Measurements from ENCODE around the gene OR2L5. TPM values are rescaled to one million over a fixed set of nuclear protein-coding genes. Genes with fewer than 3 reads are reported as not detected.

Gene OR2L5
- total RNA-seq, 4 donors from 2014 or later: not detected

- Histone ChIP-seq H3K36me3 (no peaks in the 10 kb centered on the region), H3K27ac (no peak within 1 kb of the TSS), H3K9me3 (peaks cover 0 to 24% (median 0%) of the 10 kb centered on the region in 3 donors), H3K4me3 (no peak within 1 kb of the TSS), H3K27me3 (no peaks in the 10 kb centered on the region), H3K4me1 (no peaks in the 10 kb centered on the region)
- TF ChIP-seq POLR2AphosphoS5 (IDR thresholded peaks at IDR 0.05) (no peak), EP300 (IDR thresholded peaks at IDR 0.05) (no peak), POLR2A (IDR thresholded peaks at IDR 0.05) (no peak), CTCF (IDR thresholded peaks at IDR 0.05) (no peak)
- no peak for ATAC-seq
- 29 to 44% methylated on average over 2 of the region's 2 CpGs for WGBS, 2 donors (ENCODE audit: low coverage in 1 of 2)
Measured at GRCh38 chr1:248029770-248030169, 16.3 kb downstream of the OR2L5 start, which contains the start of gene OR2L2. TSS of gene OR2L2 (plus strand) at chr1:248030070. CDS start at chr1:248038268, 8,198 bp downstream.

- 68 to 70% methylated on average over 5 of the region's 5 CpGs for WGBS, 2 donors (ENCODE audit: low coverage in 1 of 2)
Measured at GRCh38 chr1:248045209-248045608, 31.7 kb downstream of the OR2L5 start.

GRCh38 chr1:248046536-248046935 is 33.1 kb downstream of the OR2L5 start, which contains the start of gene OR2L3:
TSS of gene OR2L3 (plus strand) at chr1:248046836. CDS start at chr1:248060682, 13,846 bp downstream.
- Histone ChIP-seq H3K4me3 (no peak within 1 kb of the TSS), H3K27ac (no peak within 1 kb of the TSS), H3K27me3 (no peaks in the 10 kb centered on the region), H3K4me1 (no peaks in the 10 kb centered on the region), H3K9me3 (no peaks in the 10 kb centered on the region), H3K36me3 (no peaks in the 10 kb centered on the region)
- ATAC-seq: no peak
- WGBS, 2 donors (ENCODE audit: low coverage in 1 of 2): 85 to 90% methylated on average over 2 of the region's 2 CpGs
- TF ChIP-seq EP300 (IDR thresholded peaks at IDR 0.05) (no peak), POLR2A (IDR thresholded peaks at IDR 0.05) (no peak)

More at GRCh38 chr1:248045209-248045608, 31.7 kb downstream of the OR2L5 start:
- H3K4me1 ChIP-seq: no peaks in the 10 kb centered on the region
- no peaks in the 10 kb centered on the region for H3K27me3 ChIP-seq
- ATAC-seq: no peak
- no peaks in the 10 kb centered on the region for H3K36me3 ChIP-seq
- H3K27ac ChIP-seq: no peak overlapping the region
- no peaks in the 10 kb centered on the region for H3K9me3 ChIP-seq
- H3K4me3 ChIP-seq: no peak overlapping the region
- TF ChIP-seq POLR2A (IDR thresholded peaks at IDR 0.05) (no peak), POLR2AphosphoS5 (IDR thresholded peaks at IDR 0.05) (no peak), CTCF (IDR thresholded peaks at IDR 0.05) (no peak), EP300 (IDR thresholded peaks at IDR 0.05) (no peak)

- 75 to 90% methylated on average over 1 of the region's 1 CpG for WGBS, 2 donors (ENCODE audit: low coverage in 1 of 2)
- no peak for ATAC-seq
- Histone ChIP-seq H3K4me3 (no peak overlapping the region), H3K9me3 (no peaks in the 10 kb centered on the region), H3K27ac (no peak overlapping the region), H3K27me3 (no peaks in the 10 kb centered on the region), H3K36me3 (no peaks in the 10 kb centered on the region), H3K4me1 (no peaks in the 10 kb centered on the region)
- TF ChIP-seq CTCF (IDR thresholded peaks at IDR 0.05): no peak
- TF ChIP-seq POLR2AphosphoS5 (IDR thresholded peaks at IDR 0.05): no peak
Measured at GRCh38 chr1:248047008-248047407, 33.5 kb downstream of the OR2L5 start.

GRCh38 chr1:248054671-248055070 is 41.2 kb downstream of the OR2L5 start:
- no peak for ATAC-seq
- TF ChIP-seq POLR2AphosphoS5 (IDR thresholded peaks at IDR 0.05) (no peak), EP300 (IDR thresholded peaks at IDR 0.05) (no peak), CTCF (IDR thresholded peaks at IDR 0.05) (no peak), POLR2A (IDR thresholded peaks at IDR 0.05) (no peak)
- H3K4me3 ChIP-seq: no peak overlapping the region
- H3K27me3 ChIP-seq: no peaks in the 10 kb centered on the region
- no peak overlapping the region for H3K27ac ChIP-seq
- H3K4me1 ChIP-seq: no peaks in the 10 kb centered on the region
- peaks cover 0 to 24% (median 0%) of the 10 kb centered on the region in 3 donors for H3K9me3 ChIP-seq
- H3K36me3 ChIP-seq: no peaks in the 10 kb centered on the region
